RWPE2 (cell line): Measurements from ENCODE around the gene MINDY4.

Source experiments
- ATAC-seq: fragments of 200-7000 bp; cut with Tn5 transposase; 3 replicates; pipeline ENCODE4 v1.9.1; 2021; ENCODE audit warnings: low read depth
- DNase-seq: peaks from one replicate; pipeline ENCODE4 v3.0.0-alpha.2; 2020; ENCODE audit warnings: low spot score
- H3K27ac ChIP-seq: fragments of 450-650 bp; 2 replicates; pipeline ENCODE4 v1.5.1; 2017; ENCODE audit warnings: mild to moderate bottlenecking; ENCODE audit not compliant: poor library complexity, severe bottlenecking
- H3K27me3 ChIP-seq: fragments of 250-450 bp; sonication (Bioruptor Pico); 2 replicates; pipeline ENCODE4 v1.5.1; 2021; ENCODE audit warnings: mild to moderate bottlenecking, moderate library complexity; ENCODE audit not compliant: insufficient read depth, poor library complexity, severe bottlenecking
- H3K36me3 ChIP-seq: fragments of 250-450 bp; sonication (Bioruptor Pico); 2 replicates; pipeline ENCODE4 v1.5.1; 2020; ENCODE audit warnings: low read depth, mild to moderate bottlenecking, moderate library complexity
- H3K4me1 ChIP-seq: fragments of 250-450 bp; sonication (Bioruptor Pico); 2 replicates; pipeline ENCODE4 v1.5.1; 2021; ENCODE audit warnings: mild to moderate bottlenecking, moderate library complexity; ENCODE audit not compliant: insufficient read depth, poor library complexity, severe bottlenecking
- H3K4me3 ChIP-seq: fragments of 250-450 bp; sonication (Bioruptor Pico); 2 replicates; pipeline ENCODE4 v1.5.1; 2021; ENCODE audit warnings: mild to moderate bottlenecking, moderate library complexity; ENCODE audit not compliant: severe bottlenecking
- H3K9me3 ChIP-seq: fragments of 250-450 bp; sonication (Bioruptor Pico); 2 replicates; pipeline ENCODE4 v1.5.1; 2021; ENCODE audit warnings: mild to moderate bottlenecking, moderate library complexity; ENCODE audit not compliant: severe bottlenecking
- TF ChIP-seq, protein P1 (sequence below): fragments of 450-650 bp; IDR thresholded peaks from one replicate; pipeline ENCODE4 v1.5.1; 2017; ENCODE audit warnings: mild to moderate bottlenecking, moderate library complexity; ENCODE audit not compliant: poor library complexity, severe bottlenecking

The MINDY4 gene

DNA sequence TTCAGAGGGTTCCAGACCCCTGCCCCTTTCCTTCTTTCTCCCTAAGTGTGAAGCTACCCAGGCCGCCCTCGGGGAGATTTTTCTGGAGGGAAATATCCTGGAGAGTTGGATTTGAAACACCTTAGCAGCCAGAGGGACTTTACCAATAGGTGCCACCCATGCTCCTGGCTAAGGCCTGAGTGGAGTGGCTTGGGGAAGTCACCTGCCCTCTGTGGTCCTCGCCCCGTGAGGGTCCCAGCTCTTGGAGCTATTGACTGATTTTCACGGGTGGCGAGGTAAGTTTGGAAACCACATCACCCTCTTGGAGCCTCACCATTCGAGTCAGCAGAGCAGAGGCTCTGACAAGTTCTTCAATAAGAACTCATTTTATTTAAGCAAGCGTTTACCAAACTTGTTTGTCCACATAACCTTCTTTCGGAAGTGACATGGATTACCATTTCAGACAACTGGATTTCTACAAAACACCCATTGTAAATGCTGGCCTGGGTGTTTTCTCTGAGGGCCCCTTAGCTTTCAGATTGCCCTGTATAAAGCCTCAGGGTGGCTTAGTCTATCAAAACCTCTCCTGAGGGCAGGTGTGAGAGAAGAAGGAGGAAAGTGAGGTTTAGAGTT lies 160.8 kb downstream of the MINDY4 start:
- TF ChIP-seq, protein P1, sequence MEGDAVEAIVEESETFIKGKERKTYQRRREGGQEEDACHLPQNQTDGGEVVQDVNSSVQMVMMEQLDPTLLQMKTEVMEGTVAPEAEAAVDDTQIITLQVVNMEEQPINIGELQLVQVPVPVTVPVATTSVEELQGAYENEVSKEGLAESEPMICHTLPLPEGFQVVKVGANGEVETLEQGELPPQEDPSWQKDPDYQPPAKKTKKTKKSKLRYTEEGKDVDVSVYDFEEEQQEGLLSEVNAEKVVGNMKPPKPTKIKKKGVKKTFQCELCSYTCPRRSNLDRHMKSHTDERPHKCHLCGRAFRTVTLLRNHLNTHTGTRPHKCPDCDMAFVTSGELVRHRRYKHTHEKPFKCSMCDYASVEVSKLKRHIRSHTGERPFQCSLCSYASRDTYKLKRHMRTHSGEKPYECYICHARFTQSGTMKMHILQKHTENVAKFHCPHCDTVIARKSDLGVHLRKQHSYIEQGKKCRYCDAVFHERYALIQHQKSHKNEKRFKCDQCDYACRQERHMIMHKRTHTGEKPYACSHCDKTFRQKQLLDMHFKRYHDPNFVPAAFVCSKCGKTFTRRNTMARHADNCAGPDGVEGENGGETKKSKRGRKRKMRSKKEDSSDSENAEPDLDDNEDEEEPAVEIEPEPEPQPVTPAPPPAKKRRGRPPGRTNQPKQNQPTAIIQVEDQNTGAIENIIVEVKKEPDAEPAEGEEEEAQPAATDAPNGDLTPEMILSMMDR: no peak
- Histone ChIP-seq H3K27ac (no peak overlapping the region), H3K4me1 (no peaks in the 10 kb centered on the region), H3K4me3 (no peak overlapping the region), H3K27me3 (no peaks in the 10 kb centered on the region), H3K36me3 (no peaks in the 10 kb centered on the region), H3K9me3 (no peaks in the 10 kb centered on the region)
- DNase-seq (no peak), ATAC-seq (no peak)

DNA sequence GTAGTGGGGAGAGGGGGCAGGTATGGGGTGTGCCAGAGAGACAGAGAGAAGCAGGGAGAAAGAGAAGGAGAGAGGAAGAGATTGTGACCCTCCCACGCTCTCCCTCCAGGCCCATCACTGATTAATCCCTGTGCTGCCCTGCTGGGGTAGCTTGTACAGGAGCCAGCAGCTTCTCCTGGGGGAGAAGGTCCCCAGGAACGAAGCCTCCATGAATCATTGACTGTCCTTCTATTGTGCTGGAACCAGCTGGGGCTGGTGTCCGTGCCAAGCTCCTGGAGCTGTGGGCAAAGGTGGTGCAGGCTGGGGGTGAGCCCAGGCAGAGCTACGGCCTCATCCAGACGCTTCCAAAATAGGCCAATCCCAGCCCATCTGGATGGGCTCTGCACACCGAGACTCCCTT lies 161.3 kb downstream of the MINDY4 start:
- Histone ChIP-seq H3K36me3 (no peaks in the 10 kb centered on the region), H3K27ac (no peak overlapping the region), H3K27me3 (no peaks in the 10 kb centered on the region), H3K4me3 (no peak overlapping the region), H3K9me3 (no peaks in the 10 kb centered on the region), H3K4me1 (no peaks in the 10 kb centered on the region)
- DNase-seq (no peak), ATAC-seq (no peak)
- TF ChIP-seq, protein P1: no peak

DNA sequence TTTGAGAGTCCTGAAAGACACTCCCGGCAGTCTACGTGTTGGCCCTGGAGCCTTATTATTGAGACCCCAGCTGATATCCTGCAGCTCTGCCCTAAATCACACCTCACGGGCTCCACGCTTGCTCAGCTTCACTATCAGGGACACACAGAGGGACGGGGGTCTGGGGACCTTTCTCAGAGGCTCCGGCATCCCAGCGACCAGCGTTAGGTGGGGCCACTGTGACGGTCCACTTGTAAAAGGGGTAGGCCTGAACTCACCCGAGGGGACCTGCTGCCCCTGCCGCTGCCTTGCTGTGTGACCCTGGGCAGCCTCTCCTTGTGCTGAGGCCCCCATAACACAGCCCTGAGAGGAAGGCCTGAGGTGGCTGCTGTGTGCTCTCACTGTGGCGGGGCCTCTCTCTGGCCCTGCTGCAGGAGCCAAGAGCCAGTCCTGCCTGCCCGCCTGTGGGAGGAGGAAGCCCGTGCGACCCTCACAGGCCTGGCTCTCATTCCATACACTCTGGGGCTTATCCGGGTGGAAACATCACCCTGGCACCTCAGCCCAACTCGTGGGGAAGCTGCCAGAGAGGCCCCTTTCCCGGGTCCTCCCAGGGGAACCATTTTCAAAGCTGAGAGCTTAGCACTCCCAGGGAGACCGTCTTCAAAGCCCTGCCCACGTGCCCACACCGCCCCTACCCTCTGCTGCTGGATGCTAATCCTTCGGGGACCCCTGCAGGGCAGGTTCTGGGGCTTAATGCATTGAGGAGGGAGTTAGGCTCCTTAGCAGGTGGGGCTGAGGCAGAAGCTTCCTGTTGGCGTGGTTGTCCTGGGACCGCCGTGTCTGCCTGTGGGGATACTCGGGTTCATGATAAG lies 162.1 kb downstream of the MINDY4 start:
- H3K27ac ChIP-seq: no peak overlapping the region
- TF ChIP-seq, protein P1: no peak
- no peaks in the 10 kb centered on the region for H3K9me3 ChIP-seq
- H3K4me1 ChIP-seq: no peaks in the 10 kb centered on the region
- no peaks in the 10 kb centered on the region for H3K27me3 ChIP-seq
- no peak overlapping the region for H3K4me3 ChIP-seq
- ATAC-seq: no peak
- H3K36me3 ChIP-seq: no peaks in the 10 kb centered on the region
- DNase-seq: peak; percentile 48

DNA sequence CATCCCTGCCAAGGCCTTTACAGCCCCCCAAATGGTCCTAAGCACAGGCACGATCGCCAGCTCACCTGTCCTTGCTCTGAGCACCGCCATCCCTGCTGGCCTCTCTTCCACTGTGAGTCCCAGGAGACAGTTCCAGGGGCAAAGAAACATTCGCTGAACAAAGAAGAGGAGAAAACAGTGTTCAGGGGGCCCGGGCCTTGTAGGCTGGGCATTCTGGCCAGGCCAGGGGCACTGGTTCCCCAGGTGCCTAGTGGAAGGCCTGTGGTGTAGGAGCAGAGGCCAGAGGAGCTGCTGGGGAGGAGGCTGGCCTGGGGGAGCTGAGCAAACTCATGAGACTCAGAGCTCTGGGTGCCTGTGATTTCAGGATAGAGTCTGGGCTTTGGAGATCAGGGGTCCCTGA lies 163.0 kb downstream of the MINDY4 start:
- TF ChIP-seq, protein P1: no peak

More for the DNA sequence above, 163.0 kb downstream of the MINDY4 start:
- Histone ChIP-seq H3K27ac (no peak overlapping the region), H3K36me3 (no peaks in the 10 kb centered on the region), H3K4me3 (no peak overlapping the region), H3K9me3 (no peaks in the 10 kb centered on the region), H3K4me1 (no peaks in the 10 kb centered on the region), H3K27me3 (no peaks in the 10 kb centered on the region)
- peak; percentile 30 for DNase-seq
- ATAC-seq: no peak
